NT2/D1 (cell line): ENCODE measurements around the gene COMTD1.
A peak's percentile ranks its signal among the peaks of the same experiment; 100 is the strongest.

Source experiments
- DNase-seq: peaks from one replicate; pipeline ENCODE4 v3.0.0-alpha.2; 2011; ENCODE audit warnings: low read depth, low spot score
- H3K27me3 ChIP-seq: 2 replicates; pipeline ENCODE4 v1.6.0; 2011; ENCODE audit warnings: mild to moderate bottlenecking; ENCODE audit not compliant: insufficient read length, insufficient read depth
- H3K36me3 ChIP-seq: 2 replicates; pipeline ENCODE4 v1.6.1; 2011; ENCODE audit warnings: mild to moderate bottlenecking, low read length, mixed read lengths; ENCODE audit not compliant: insufficient read depth, insufficient read length
- H3K4me1 ChIP-seq: 2 replicates; pipeline ENCODE4 v1.5.1; 2011; ENCODE audit not compliant: insufficient read depth, insufficient read length
- H3K4me3 ChIP-seq: 2 replicates; pipeline ENCODE4 v1.5.1; 2011; ENCODE audit warnings: low read depth; ENCODE audit not compliant: insufficient read length
- H3K9ac ChIP-seq: 2 replicates; pipeline ENCODE4 v1.6.0; 2011; ENCODE audit warnings: low read depth; ENCODE audit not compliant: insufficient read length
- H3K9me3 ChIP-seq: 2 replicates; pipeline ENCODE4 v1.5.1; 2011; ENCODE audit warnings: mild to moderate bottlenecking, low read length; ENCODE audit not compliant: insufficient read depth
- SUZ12 ChIP-seq: IDR thresholded peaks from 2 replicates; pipeline ENCODE4 v1.6.1; 2011; ENCODE audit not compliant: insufficient read length, insufficient read depth; ENCODE audit errors: extremely low read depth
- YY1 ChIP-seq: IDR thresholded peaks from 2 replicates; pipeline ENCODE4 v1.6.1; 2011; ENCODE audit not compliant: insufficient read length, insufficient read depth
- ZNF274 ChIP-seq: IDR thresholded peaks from 2 replicates; pipeline ENCODE4 v1.6.1; 2011; ENCODE audit warnings: mild to moderate bottlenecking, low read depth, low read length

The COMTD1 gene

DNA sequence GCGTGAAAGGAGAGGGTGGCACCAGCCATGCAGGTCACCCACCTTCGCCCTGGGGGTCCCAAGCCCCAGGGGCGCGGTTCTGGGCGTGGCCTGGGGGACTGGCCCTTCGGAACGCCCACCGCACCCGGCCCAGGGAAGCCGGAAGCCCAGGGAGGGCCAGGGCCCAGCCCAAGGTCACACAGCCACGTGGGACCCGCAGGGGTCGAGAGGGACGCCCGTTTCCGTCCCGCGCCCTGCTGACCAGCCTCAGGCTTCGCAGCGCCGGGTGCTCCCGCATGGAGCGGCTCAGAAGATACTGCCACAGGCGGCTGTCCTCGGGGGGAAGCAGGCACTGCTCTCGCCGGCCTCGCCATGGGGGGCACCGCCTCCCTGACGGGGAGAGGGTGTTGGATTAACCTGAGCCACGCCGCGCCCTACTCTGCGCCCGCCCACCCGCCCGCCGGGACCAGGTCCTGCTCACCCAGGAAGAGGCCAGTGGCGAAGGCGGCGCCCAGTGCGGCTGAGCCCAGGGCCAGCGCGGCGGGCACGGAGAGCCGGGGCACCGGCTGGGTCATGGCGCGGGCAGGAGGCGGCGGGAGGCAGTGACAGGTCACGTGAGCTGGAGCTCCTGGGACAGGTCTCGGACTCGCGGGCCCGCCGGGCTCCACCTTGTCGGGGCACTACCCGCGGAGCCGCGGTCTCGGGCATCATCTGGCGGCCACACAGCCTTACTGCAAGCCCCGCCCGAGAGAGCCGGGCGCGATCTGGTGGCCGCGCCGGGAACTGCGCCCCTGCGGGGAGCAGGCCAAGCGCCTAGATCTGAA is at the start of gene COMTD1:
COMTD1 (minus strand) TSS at position 583 of the 803 bp plus-strand sequence; CDS start at position 554, 29 bp downstream.
- no peak for TF ChIP-seq YY1
- TF ChIP-seq ZNF274 = no peak
- TF ChIP-seq SUZ12 = no peak
- peak within 1 kb of the TSS; percentile 86 for H3K9ac ChIP-seq
- peaks cover 6% of the 10 kb centered on the region for H3K4me1 ChIP-seq
- H3K36me3 ChIP-seq = peaks cover 27% of the 10 kb centered on the region
- H3K4me3 ChIP-seq = peak within 1 kb of the TSS; percentile 68
- no peaks in the 10 kb centered on the region for H3K9me3 ChIP-seq
- no peaks in the 10 kb centered on the region for H3K27me3 ChIP-seq
- DNase-seq = peak; percentile 81

DNA sequence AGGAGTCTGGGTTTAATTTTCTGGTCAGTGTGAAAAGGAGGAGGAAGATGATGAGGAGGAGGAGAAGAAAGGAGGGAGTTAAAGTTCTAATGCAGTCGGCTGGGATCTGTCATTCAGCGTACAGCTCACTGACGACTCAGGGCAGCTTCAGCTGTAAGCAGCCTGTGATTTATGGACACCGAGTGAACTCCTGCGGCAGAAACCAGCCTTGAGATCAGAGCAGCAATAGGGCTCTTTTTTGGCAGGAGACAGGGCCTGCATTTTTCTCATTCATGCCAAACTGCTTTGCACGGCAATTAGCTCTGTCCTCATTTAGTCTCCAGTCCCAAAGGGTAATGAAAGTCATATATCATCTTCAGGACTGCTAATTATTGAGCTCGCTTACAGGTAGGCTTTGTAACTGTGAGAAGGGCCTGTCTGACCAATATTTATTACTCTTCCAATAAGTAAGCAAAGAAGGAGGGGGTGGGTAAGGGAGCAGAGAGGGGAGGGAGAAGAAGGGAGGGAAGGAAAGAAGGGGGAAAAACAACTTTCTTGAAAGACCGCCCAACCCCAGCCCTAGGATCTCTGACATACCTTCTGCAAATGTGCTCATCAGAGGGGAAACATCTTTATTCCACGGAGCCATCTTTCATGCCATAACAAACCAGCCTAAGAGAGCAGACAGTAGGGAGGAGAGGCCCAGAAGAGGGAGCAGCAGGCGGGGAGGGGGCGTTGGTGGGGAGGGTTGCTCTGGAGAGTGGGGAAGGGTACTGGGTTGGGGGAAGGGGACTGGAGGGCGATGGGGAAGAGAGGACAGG is 48.1 kb upstream of the COMTD1 start:
- no peak for DNase-seq
- Histone ChIP-seq H3K4me1 (peaks cover 2% of the 10 kb centered on the region), H3K27me3 (no peaks in the 10 kb centered on the region), H3K4me3 (no peak overlapping the region), H3K9me3 (no peaks in the 10 kb centered on the region), H3K9ac (no peak overlapping the region), H3K36me3 (no peaks in the 10 kb centered on the region)
- TF ChIP-seq ZNF274 (no peak), SUZ12 (no peak), YY1 (no peak)

DNA sequence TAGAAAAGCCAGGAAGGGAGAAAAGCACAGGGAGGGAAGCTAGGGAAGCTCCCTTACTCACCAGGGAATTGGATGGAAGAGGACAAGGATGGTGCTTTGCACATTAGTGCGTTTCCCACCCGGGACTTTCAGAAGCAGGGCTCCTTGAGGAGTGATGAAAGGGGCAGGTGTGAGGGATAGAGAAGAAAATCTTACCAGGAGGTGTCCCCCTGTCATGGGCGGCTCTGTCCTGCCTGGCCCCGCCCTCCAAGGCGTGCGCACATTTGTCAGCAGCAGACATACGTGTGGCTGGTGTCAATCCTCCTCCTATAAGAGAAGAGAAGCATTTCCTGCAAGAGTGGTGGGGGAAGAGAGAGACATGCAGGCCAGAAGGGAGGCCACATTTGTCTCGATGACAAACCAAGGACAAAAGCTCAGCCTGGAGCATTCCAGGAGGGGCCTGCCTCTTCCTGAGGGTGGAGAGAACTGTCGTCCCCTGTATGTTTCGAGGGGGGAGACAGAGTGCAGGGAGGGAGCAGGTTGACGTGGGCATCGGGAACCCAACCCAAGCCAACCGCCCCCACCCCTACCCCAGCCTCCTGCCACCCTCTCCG is 47.4 kb upstream of the COMTD1 start:
- H3K9ac ChIP-seq = no peak overlapping the region
- H3K4me3 ChIP-seq = no peak overlapping the region
- no peaks in the 10 kb centered on the region for H3K9me3 ChIP-seq
- no peaks in the 10 kb centered on the region for H3K27me3 ChIP-seq
- H3K4me1 ChIP-seq = peaks cover 2% of the 10 kb centered on the region
- DNase-seq = no peak
- no peak for TF ChIP-seq YY1
- TF ChIP-seq SUZ12 = no peak
- no peak for TF ChIP-seq ZNF274
- no peaks in the 10 kb centered on the region for H3K36me3 ChIP-seq

DNA sequence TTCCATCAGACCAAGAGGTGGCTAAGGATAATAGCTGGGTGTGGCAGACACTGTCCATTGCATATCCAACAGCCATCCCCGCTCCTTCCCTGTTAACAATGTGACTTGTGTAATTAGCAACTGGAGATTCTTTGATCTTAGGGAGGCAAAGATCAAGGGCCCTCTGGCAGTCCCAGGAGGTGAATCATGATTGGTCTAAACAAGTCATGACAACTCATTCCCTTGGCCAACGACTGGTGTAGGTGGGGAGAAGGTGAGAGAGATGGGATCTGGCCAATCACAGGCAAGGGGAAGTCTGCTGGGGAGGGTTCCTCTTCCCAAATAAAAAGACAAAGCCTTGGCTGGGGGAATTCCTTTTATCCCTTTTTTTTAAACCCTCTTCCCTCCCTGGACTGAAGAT is 46.2 kb upstream of the COMTD1 start:
- Histone ChIP-seq H3K36me3 (no peaks in the 10 kb centered on the region), H3K9me3 (no peaks in the 10 kb centered on the region), H3K9ac (no peak overlapping the region), H3K27me3 (no peaks in the 10 kb centered on the region), H3K4me1 (peaks cover 2% of the 10 kb centered on the region), H3K4me3 (no peak overlapping the region)
- TF ChIP-seq YY1 = no peak
- no peak for TF ChIP-seq ZNF274
- TF ChIP-seq SUZ12 = no peak
- DNase-seq = no peak

DNA sequence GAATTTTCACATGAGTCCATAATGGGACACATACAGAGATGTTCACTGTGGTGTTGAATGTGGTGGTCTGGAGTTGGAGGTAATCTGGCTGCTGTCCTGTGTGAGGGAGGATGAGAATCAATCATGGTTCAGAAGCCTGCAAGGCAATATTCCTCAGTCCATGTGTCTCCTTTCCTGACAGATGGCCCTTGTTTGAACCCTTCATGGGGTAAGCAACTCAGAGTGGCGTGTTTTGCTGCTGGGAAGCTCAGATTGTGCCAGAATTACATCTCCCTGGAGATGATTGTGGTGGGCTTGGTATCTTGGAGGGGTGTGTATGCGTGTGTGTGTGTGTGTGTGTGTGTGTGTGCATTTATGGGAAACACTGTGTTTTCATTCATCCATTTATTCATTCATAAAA is 44.5 kb upstream of the COMTD1 start:
- no peak for DNase-seq
- no peak for TF ChIP-seq ZNF274
- TF ChIP-seq YY1 = no peak
- no peak overlapping the region for H3K9ac ChIP-seq
- no peak overlapping the region for H3K4me3 ChIP-seq
- no peaks in the 10 kb centered on the region for H3K9me3 ChIP-seq
- H3K27me3 ChIP-seq = no peaks in the 10 kb centered on the region
- H3K4me1 ChIP-seq = peaks cover 5% of the 10 kb centered on the region
- H3K36me3 ChIP-seq = no peaks in the 10 kb centered on the region

DNA sequence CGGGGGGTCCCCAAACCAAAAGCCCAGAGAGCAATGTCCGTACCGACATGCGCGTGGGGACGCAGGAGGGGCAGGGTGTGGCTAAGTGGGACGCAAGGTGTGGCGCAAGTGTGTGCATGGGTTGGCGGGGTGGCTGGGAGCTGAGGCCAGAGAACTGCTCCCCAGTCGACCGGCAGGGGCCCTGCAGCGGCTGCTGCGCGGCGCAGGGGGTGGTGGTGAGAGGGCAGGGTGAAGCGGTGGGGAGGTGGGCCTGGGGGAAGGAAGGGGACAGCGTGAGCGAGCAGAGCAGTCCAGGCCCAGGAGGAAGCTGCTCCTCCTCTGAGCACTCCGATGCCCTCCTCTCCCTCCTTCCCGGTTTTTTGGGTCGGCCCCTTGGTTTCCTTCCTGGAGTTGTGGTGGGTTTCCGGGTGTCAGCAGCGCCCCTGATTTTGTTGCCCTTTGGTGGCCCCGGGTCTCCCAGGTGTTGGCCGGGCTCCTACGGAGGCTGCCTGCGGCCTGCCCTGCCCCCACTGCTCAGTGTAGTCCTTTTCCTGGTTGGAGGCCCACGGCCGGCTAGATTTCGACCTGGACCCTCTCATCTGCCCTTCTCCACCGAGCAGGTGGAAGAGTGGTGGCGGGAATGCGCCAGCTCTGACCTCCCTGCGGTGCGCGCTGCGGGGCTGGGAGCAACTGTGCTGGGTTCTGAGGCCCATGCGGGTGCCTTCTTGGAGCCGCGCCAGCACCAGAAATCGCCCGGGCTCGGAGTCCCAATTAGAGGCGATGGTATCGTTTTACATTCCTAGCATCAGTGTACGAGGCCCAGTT is 40.5 kb upstream of the COMTD1 start:
- DNase-seq = no peak
- H3K36me3 ChIP-seq = no peaks in the 10 kb centered on the region
- peaks cover 2% of the 10 kb centered on the region for H3K4me1 ChIP-seq
- H3K9ac ChIP-seq = no peak overlapping the region
- TF ChIP-seq SUZ12 = no peak
- TF ChIP-seq YY1 = no peak
- TF ChIP-seq ZNF274 = no peak
- H3K27me3 ChIP-seq = no peaks in the 10 kb centered on the region
- no peaks in the 10 kb centered on the region for H3K9me3 ChIP-seq
- H3K4me3 ChIP-seq = no peak overlapping the region
